Lower leg skin (tissue), 4 donors: Measurements from ENCODE around the gene IL2RA. TPM values are rescaled to one million over a fixed set of nuclear protein-coding genes. Genes with fewer than 3 reads are reported as not detected.

Experiments used
- DNase-seq, 2 donors: peaks; one replicate each; pipeline ENCODE4 v3.0.0-alpha.2; 2019; ENCODE audit warnings: low spot score in 2 of 2
- H3K4me3 ChIP-seq: fragments of 200-600 bp; sonication (generic); 2 replicates; pipeline ENCODE4 v1.5.1; 2017; ENCODE audit warnings: mild to moderate bottlenecking, low read depth; ENCODE audit not compliant: poor library complexity, severe bottlenecking
- CTCF ChIP-seq, 3 donors: fragments of 450-650 bp; IDR thresholded peaks; one replicate each; pipeline ENCODE4 v1.5.1; 2016; ENCODE audit warnings: antibody characterized with exemption in 3 of 3, mild to moderate bottlenecking in 3 of 3, moderate library complexity in 2 of 3
- POLR2A ChIP-seq, 2 donors: fragments of 450-650 bp; IDR thresholded peaks; one replicate each; pipeline ENCODE4 v1.6.1; 2016 to 2017; ENCODE audit warnings: antibody characterized with exemption in 2 of 2, mild to moderate bottlenecking in 1 of 2, moderate library complexity in 1 of 2
- WGBS, 2 donors: methylation state at CpG; one replicate each; pipeline ENCODE4 v1.1.5; 2018; 5-methylcytosine and 5-hydroxymethylcytosine counted together
- intact Hi-C: fragments of 100-400 bp; cut with DNase I; formaldehyde crosslinking; loops from one replicate; pipeline ENCODE4 v1.15.0; 2023; ENCODE audit warnings: low total_unique reads
- total RNA-seq, 4 donors: library from RNA; depleted of rRNA; stranded (reverse); fragments of >200 nt; gene quantifications; one replicate each; pipeline ENCODE4 v1.1.0, GENCODE V29; 2016

The IL2RA gene
- total RNA-seq, 4 donors from 2014 or later, result 0.10 to 1.3 TPM; not detected in 2

DNA sequence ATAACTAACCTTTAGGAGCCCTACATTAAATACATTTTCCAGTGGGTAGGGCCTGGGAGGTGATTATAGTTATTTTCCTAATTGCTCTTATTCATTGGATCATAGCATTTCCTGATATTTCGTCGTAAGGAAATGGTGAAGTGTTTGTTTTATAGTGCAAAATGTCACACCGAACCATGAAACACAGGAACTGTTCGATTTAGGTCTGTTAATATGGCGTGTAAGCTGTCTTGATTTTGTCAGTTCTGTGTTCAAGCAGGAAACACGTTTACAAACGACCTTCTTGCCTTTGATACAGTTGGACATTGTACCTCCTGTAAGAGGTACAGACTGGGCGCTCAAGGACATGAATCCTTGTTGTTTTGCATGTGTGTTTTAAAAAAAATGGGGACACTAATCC lies 41.4 kb upstream of the IL2RA start:
- TF ChIP-seq POLR2A (IDR thresholded peaks at IDR 0.05), result no peak
- TF ChIP-seq CTCF (IDR thresholded peaks at IDR 0.05), result no peak
- DNase-seq, result no peak
- intact Hi-C loops, result loop anchor here (10.0 kb wide), 1 partner anchor 301 kb away; no protein-coding TSS in a partner anchor
- 78 to 81% methylated on average over 8 of the region's 8 CpGs for WGBS, 2 donors
- no peak overlapping the region for H3K4me3 ChIP-seq

- no peak overlapping the region for H3K4me3 ChIP-seq
- WGBS, 2 donors, result 94 to 96% methylated on average over 8 of the region's 8 CpGs
- TF ChIP-seq POLR2A (IDR thresholded peaks at IDR 0.05), result no peak
- no peak for TF ChIP-seq CTCF (IDR thresholded peaks at IDR 0.05)
- no peak for DNase-seq
- intact Hi-C loops, result loop anchor here (10.0 kb wide), 1 partner anchor 303 kb away; no protein-coding TSS in a partner anchor
Measured at GRCh38 chr10:6102128-6102527, 40.0 kb upstream of the IL2RA start.

- no peak for DNase-seq
- H3K4me3 ChIP-seq, result no peak overlapping the region
- intact Hi-C loops, result loop anchor here (10.0 kb wide), 1 partner anchor 304 kb away; no protein-coding TSS in a partner anchor
- TF ChIP-seq POLR2A (IDR thresholded peaks at IDR 0.05), result no peak
- TF ChIP-seq CTCF (IDR thresholded peaks at IDR 0.05), result no peak
- WGBS, 2 donors, result 91 to 93% methylated on average over 8 of the region's 8 CpGs
Measured at GRCh38 chr10:6101181-6101580, 39.0 kb upstream of the IL2RA start.

DNA sequence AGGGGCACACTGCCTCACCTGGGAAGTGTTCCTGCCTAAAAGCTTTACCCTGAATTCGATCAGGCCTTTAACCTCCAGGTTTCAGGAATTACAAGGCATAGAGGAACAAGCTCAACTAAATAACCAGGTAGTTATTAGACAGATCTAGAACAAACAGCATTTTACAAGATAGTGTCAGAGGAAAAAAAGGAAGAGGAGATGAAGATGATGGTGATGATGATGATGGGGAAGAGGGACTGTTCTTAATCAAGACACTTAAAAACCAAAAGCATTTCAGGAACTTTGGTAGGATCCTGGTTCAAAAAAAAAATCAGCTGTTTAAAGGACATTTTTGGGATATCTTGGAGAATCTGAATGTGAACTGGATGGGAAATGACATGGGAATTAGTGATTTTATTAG lies 38.2 kb upstream of the IL2RA start:
- no peak for TF ChIP-seq CTCF (IDR thresholded peaks at IDR 0.05)
- TF ChIP-seq POLR2A (IDR thresholded peaks at IDR 0.05), result no peak
- 70 to 80% methylated on average over 1 of the region's 1 CpG for WGBS, 2 donors
- no peak for DNase-seq
- H3K4me3 ChIP-seq, result no peak overlapping the region
- intact Hi-C loops, result loop anchor here (10.0 kb wide), 1 partner anchor 304 kb away; no protein-coding TSS in a partner anchor

- no peak for DNase-seq
- intact Hi-C loops, result no loop called here
- WGBS, 2 donors, result 93 to 94% methylated on average over 7 of the region's 7 CpGs
Measured at GRCh38 chr10:6098156-6098555, 36.0 kb upstream of the IL2RA start.

More at GRCh38 chr10:6098156-6098555, 36.0 kb upstream of the IL2RA start:
- no peak for TF ChIP-seq POLR2A (IDR thresholded peaks at IDR 0.05)
- no peak for TF ChIP-seq CTCF (IDR thresholded peaks at IDR 0.05)
- H3K4me3 ChIP-seq, result no peak overlapping the region
